HepG2 (cell line): Measurements from ENCODE around the gene MLNR. TPM values are rescaled to one million over a fixed set of nuclear protein-coding genes. Genes with fewer than 3 reads are reported as not detected.

Source experiments
- ARHGAP35 ChIP-seq: sonication (generic); formaldehyde crosslinking; IDR thresholded peaks from 2 replicates; pipeline ENCODE4 v1.9.0; 2022; ENCODE audit warnings: mild to moderate bottlenecking, inconsistent platforms, moderate library complexity, missing genetic modification reagents, borderline replicate concordance
- NR2F6 ChIP-seq, 2 experiments: IDR thresholded peaks; 2 replicates each; pipeline ENCODE4 v1.6.1; 2016; ENCODE audit warnings: antibody characterized with exemption in 1 of 2, mild to moderate bottlenecking in 1 of 2
- POLR2AphosphoS5 ChIP-seq: IDR thresholded peaks from 2 replicates; pipeline ENCODE4 v1.6.1; 2012; ENCODE audit warnings: low read depth, low read length
- TBL1XR1 ChIP-seq: fragments of 150-350 bp; IDR thresholded peaks from 2 replicates; pipeline ENCODE4 v1.6.1; 2014; ENCODE audit warnings: borderline replicate concordance, low read length; ENCODE audit not compliant: partially characterized antibody
- ZNF577 ChIP-seq: sonication (generic); formaldehyde crosslinking; IDR thresholded peaks from 2 replicates; pipeline ENCODE4 v1.4.0; 2020; ENCODE audit warnings: mild to moderate bottlenecking, low read depth, missing genetic modification reagents, borderline replicate concordance
- ZNF605 ChIP-seq: sonication (generic); formaldehyde crosslinking; IDR thresholded peaks from 2 replicates; pipeline ENCODE4 v1.8.0; 2022; ENCODE audit warnings: mild to moderate bottlenecking, missing genetic modification reagents
- polyA plus RNA-seq, 8 experiments: library from polyadenylated mRNA; depleted of rRNA in 3 of 8; stranded (reverse) in 7 of 8; unstranded in 1 of 8; fragments of >200 nt; fragmentation: Illumina TruSeq in 4 of 8; extraction: Trizol in 4 of 8; gene quantifications; 2 replicates each; pipeline versions ENCODE4 v1.2.1 to v1.2.3, GENCODE V29; 2011 to 2016; ENCODE audit warnings: low read depth in 4 of 8, missing spikeins in 1 of 8, mixed read lengths in 1 of 8; ENCODE audit not compliant: insufficient read depth in 1 of 8
- total RNA-seq, 5 experiments: library from RNA; depleted of rRNA; stranded (reverse); fragments of >200 nt; fragmentation: Illumina TruSeq; extraction: Trizol; gene quantifications; 2 replicates each; pipeline ENCODE4 v1.2.3, GENCODE V29; 2016; ENCODE audit warnings: low read depth in 1 of 5
- TF ChIP-seq, protein P1 (sequence below): sonication (generic); formaldehyde crosslinking; IDR thresholded peaks from 2 replicates; pipeline ENCODE4 v1.5.0; 2020; ENCODE audit warnings: missing genetic modification reagents
- TF ChIP-seq, protein P2 (sequence below): sonication (generic); formaldehyde crosslinking; IDR thresholded peaks from 2 replicates; pipeline ENCODE4 v1.4.0; 2020; ENCODE audit warnings: low read depth, mild to moderate bottlenecking, missing genetic modification reagents
- TF ChIP-seq, protein P3 (sequence below): sonication (generic); formaldehyde crosslinking; IDR thresholded peaks from 2 replicates; pipeline ENCODE4 v1.8.0; 2022; ENCODE audit warnings: mild to moderate bottlenecking, missing genetic modification reagents

Gene MLNR
- total and polyA plus RNA-seq, 2 of the 13 experiments (the other 11 are each of a cell fraction or from before 2014, with no cell fraction given), result 0.46 TPM; not detected in 1

DNA sequence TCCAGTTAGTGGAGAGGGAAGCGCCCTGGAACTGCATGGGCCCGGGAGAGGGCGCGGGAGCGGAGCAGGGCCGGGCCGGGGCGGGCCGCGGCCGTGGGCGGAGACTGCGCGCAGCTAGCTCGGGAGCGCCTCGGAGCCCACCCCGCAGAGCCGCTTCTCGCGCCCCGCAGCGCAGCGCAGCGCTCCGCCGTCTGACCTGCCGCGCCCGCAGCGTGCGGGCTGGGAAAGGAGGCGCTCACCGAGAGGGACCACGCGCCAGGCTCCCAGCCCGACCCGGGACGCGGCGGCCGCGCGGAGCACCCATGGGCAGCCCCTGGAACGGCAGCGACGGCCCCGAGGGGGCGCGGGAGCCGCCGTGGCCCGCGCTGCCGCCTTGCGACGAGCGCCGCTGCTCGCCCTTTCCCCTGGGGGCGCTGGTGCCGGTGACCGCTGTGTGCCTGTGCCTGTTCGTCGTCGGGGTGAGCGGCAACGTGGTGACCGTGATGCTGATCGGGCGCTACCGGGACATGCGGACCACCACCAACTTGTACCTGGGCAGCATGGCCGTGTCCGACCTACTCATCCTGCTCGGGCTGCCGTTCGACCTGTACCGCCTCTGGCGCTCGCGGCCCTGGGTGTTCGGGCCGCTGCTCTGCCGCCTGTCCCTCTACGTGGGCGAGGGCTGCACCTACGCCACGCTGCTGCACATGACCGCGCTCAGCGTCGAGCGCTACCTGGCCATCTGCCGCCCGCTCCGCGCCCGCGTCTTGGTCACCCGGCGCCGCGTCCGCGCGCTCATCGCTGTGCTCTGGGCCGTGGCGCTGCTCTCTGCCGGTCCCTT, at the start of gene MLNR (continued):
- TF ChIP-seq, protein P1, sequence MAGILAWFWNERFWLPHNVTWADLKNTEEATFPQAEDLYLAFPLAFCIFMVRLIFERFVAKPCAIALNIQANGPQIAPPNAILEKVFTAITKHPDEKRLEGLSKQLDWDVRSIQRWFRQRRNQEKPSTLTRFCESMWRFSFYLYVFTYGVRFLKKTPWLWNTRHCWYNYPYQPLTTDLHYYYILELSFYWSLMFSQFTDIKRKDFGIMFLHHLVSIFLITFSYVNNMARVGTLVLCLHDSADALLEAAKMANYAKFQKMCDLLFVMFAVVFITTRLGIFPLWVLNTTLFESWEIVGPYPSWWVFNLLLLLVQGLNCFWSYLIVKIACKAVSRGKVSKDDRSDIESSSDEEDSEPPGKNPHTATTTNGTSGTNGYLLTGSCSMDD, result no peak
- TF ChIP-seq, protein P2, sequence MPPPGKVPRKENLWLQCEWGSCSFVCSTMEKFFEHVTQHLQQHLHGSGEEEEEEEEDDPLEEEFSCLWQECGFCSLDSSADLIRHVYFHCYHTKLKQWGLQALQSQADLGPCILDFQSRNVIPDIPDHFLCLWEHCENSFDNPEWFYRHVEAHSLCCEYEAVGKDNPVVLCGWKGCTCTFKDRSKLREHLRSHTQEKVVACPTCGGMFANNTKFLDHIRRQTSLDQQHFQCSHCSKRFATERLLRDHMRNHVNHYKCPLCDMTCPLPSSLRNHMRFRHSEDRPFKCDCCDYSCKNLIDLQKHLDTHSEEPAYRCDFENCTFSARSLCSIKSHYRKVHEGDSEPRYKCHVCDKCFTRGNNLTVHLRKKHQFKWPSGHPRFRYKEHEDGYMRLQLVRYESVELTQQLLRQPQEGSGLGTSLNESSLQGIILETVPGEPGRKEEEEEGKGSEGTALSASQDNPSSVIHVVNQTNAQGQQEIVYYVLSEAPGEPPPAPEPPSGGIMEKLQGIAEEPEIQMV (CRISPR knock-in tag), result peak; percentile 80; the same call in 1 of the 2 replicates
- TF ChIP-seq, protein P3, sequence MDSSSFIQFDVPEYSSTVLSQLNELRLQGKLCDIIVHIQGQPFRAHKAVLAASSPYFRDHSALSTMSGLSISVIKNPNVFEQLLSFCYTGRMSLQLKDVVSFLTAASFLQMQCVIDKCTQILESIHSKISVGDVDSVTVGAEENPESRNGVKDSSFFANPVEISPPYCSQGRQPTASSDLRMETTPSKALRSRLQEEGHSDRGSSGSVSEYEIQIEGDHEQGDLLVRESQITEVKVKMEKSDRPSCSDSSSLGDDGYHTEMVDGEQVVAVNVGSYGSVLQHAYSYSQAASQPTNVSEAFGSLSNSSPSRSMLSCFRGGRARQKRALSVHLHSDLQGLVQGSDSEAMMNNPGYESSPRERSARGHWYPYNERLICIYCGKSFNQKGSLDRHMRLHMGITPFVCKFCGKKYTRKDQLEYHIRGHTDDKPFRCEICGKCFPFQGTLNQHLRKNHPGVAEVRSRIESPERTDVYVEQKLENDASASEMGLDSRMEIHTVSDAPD (CRISPR knock-in tag), result no peak
- TF ChIP-seq ARHGAP35, result no peak
- TF ChIP-seq NR2F6 (IDR thresholded peaks at IDR 0.05), result no peak
- no peak for TF ChIP-seq NR2F6 (CRISPR knock-in tag; IDR thresholded peaks at IDR 0.05)
- TF ChIP-seq ZNF577 (CRISPR knock-in tag), result no peak
- TF ChIP-seq POLR2AphosphoS5, result no peak
- TF ChIP-seq TBL1XR1, result no peak
- TF ChIP-seq ZNF605 (CRISPR knock-in tag), result no peak
